ENCODE data around the gene MACROH2A2.
"Not testable (repeated sequence)": the region's sequence is repeated elsewhere in the genome, so short reads cannot be mapped to it uniquely, and the experiment has no call there.

The MACROH2A2 gene

DNA sequence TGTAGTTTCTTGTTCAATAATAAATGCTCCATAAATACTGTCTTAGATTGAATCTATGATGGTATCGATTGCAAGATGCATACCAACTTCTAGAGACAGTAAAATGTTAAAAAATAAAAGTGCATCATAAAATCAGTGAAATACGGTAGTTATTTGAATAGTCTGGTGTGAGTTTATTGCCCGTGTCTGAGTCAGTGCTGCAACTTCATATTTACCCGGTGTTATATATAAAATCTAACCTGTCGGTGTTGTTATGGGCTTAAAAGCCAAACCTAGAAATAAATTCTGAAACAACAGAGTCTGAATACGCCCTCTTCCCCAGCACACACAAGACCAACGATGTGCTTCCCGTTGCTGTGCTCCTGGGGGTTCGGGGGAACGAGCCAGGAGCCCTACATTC lies 16.3 kb downstream of the MACROH2A2 start:
- no peak for DNase-seq

DNA sequence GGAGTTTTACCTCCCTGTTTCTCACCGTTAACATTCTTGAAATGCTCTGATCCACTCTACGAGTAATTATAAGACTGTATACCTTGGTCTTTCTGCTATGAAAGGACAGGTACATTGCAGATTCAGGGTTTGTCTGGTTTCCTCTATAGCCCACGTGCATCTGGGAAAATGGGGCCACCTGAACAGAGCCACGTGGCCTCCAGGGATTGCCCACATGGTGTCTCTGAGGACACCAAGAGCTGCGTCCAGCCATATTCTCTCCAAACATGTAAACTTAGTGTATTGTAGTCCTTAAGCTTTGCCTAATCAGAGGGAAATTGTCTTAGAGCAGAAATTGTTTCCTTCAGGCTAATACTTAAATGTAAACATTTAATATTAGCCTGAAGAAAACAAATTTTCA lies 16.7 kb downstream of the MACROH2A2 start:
- DNase-seq: no peak

- no peak for DNase-seq
Measured at GRCh38 chr10:70070834-70071233, 18.2 kb downstream of the MACROH2A2 start.

- no peak for DNase-seq
Measured at GRCh38 chr10:70074165-70074564, 21.5 kb downstream of the MACROH2A2 start.

DNA sequence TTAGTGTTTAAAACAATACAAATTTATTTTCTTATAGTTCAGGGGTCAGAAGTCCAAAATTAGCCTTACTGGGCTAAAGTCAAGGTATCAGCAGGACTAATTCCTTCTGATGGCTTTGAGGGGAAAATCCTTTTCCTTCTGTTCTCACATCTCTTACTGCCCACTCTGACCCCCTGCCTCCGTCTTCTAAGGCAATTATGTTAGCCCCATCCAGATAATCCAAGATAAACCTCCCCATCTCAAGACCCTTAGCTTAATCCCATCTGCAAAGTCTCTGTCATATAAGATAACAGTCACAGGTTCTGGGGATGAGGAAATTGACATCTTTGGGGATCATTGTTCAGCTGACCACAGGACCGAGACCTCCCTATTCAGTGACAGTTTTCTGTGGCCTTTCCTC lies 22.3 kb downstream of the MACROH2A2 start:
- DNase-seq: no peak

DNA sequence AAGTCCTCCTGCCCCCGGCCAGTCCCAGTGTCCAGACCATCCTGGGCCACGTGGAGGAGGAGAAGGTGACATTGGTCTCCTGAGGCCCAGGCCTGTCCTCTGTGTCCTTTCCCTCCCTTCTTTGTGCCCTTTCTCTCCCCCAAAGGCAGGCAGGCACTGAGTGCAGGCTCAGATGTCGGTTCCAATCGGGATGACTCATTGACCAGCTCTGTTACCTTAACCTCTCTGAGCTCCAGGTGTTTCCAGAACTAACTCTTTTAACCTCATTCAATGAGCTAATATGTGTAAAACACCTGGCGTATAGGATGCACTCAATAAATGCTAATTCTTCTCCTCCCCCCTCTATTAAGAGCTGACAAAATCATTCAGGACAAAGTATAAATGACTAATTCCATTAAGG lies 25.7 kb downstream of the MACROH2A2 start:
- DNase-seq: no peak

- no peak for DNase-seq
Measured at GRCh38 chr10:70078937-70079336, 26.3 kb downstream of the MACROH2A2 start.

DNA sequence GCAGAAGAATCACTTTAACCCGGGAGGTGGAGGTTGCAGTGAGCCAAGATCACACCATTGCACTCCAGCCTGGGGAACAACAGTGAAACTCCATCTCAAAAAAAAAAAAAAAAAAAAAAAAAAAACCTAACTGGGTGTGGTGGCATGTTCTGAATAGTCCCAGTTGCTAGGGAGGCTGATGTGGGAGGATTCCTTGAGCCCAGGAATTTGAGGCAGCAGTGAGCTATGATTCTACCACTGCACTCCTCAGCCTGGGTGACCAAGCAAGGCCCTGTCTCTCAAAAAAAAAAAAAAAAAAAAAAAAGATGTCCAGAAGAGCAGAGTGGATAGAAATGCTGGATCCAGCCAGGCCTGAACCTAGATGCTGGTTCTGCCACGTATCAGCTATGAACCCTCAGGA lies 28.1 kb downstream of the MACROH2A2 start:
- not testable (repeated sequence) for DNase-seq

GRCh38 chr10:70084189-70084588 lies 31.5 kb downstream of the MACROH2A2 start:
- no peak for DNase-seq

- DNase-seq: no peak
Measured at GRCh38 chr10:70085975-70086613, 33.4 kb downstream of the MACROH2A2 start.

GRCh38 chr10:70087616-70088307 lies 35.1 kb downstream of the MACROH2A2 start:
- no peak for DNase-seq

GRCh38 chr10:70088308-70088698 lies 35.7 kb downstream of the MACROH2A2 start:
- no peak for DNase-seq

DNA sequence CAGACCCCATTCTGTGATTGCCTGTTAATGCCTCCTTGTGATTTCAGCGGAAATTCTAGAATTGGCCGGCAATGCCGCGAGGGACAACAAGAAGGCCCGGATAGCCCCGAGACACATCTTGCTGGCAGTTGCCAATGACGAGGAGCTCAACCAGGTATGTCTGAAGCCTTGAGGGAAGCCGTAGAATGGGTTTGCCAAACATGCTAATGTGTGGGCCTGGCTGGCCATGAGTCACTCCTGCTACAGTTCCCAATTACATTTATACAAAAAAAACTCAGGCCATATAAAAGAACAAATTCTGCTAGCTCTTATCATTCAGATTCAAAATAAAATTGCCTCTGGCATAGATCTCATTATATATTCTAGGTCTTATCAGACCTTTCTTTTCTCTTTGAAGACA lies 37.4 kb downstream of the MACROH2A2 start:
- DNase-seq: no peak

- no peak for DNase-seq
Measured at GRCh38 chr10:70090951-70091350, 38.3 kb downstream of the MACROH2A2 start.

GRCh38 chr10:70092389-70092718 lies 39.7 kb downstream of the MACROH2A2 start:
- no peak for DNase-seq

GRCh38 chr10:70093335-70093944 lies 40.8 kb downstream of the MACROH2A2 start:
- DNase-seq: no peak

GRCh38 chr10:70094250-70094649 lies 41.6 kb downstream of the MACROH2A2 start:
- no peak for DNase-seq

DNA sequence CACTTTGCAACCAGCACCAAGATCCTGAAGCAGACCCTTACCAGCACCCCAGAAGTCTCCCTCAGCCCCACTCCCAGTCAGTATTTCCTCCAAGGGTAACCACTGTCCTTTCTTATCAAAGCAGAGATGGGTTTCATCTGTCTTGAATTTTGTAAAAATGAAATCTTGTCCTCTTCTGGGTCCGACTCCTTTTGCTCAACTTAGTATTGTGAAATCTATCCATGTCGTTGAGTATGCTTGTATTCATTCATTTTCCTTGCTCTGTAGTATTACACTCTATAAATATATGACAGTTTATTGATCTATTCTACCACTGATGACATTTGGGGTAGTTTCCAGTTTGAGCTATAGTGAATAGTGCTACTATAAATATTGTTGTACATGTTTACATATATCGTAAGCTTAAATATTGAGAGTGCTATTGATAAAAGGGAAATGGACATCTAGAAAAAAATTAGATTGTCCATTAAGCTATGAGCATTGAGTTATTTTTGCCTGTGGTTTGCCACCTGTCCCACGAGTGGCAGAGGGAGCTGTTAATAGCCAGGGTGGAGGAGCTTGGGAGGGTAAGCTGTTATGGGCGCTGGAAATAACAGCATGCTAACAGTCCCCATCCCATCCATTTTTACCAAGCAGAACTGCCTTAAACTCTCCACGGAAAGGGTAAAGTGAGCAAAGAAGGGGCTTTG lies 43.5 kb downstream of the MACROH2A2 start:
- DNase-seq: no peak

- no peak for DNase-seq
Measured at GRCh38 chr10:70096705-70097420, 44.2 kb downstream of the MACROH2A2 start.

DNA sequence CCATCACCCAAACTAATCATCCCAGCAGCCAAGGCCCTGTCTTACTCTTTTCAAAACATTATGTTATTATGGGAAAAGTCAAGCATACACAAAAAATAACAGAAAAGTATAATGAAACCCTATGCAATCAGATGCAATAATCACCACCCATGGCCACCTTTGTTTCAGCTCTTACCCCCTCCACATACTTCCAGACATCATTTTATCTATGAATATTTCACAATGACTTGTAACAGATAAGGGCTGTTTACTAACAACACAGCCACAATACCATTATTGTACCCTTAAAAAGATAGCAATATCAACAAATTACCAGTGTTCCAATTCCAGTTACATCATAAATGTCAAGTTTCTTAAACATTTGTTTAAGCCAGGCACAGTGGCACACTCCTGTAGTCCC lies 44.8 kb downstream of the MACROH2A2 start:
- no peak for DNase-seq

DNA sequence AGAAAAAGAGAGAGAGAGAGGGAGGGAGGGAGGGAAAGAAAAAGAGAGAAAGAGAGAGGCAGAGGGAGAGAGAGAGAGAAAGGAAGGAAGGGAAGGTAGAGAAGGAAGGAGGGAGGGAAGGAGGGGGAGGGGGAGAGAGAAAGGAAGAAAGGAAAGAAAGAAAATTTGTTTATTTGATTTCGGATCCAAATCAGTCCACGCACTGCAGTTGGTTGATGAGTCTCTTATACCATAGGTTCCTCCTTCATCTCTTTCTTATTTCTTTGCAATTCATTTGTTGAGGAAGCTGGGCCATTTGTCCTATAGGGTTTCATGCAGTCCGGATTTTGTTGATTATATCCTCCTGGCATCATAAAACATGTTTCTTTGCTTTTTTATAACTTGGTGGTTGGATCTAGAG lies 45.6 kb downstream of the MACROH2A2 start:
- DNase-seq: no peak

DNA sequence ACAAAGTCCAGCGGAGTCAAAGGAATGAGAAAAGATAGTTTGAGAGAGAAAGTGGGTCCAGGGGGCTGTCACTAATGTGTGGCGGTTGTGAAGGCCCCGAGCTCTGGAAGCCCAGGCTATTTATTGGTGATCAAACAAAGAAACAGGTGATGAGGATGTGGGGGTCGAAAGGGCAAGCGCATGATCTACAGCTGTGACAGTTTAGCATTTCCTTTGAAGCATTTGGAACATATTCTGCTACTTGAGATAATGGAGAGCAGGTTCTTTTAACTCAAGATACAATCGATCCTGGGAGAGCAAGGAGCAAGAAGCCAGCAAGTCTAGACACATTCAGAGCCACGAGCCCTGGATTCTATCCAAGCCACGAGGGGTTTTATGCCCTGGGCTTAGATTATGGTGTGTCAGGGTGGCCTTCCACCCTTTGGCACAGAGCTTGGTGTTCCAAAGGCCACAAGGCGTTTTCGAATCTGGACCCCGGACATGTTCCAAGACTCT lies 48.5 kb downstream of the MACROH2A2 start:
- not testable (repeated sequence) for DNase-seq

- no peak for DNase-seq
Measured at GRCh38 chr10:70101668-70102067, 49.0 kb downstream of the MACROH2A2 start.

Measured in CD4-positive, alpha-beta T cell treated with Interleukin-15 for 1 hour (primary cell).